ENCODE measurements around the gene PLS1.

GRCh38 chr3:142660893-142661292, 64.7 kb downstream of the PLS1 start:
- TF ChIP-seq CTCF (IDR thresholded peaks at IDR 0.05; ENCODE audit: borderline replicate concordance, extremely low read depth, low read length, poor library complexity, severe bottlenecking) (no peak), EZH2 (IDR thresholded peaks at IDR 0.05; ENCODE audit: borderline replicate concordance, low read depth, low read length, severe bottlenecking) (no peak)
